Measurements from ENCODE around the gene CHDH. TPM values are rescaled to one million over a fixed set of nuclear protein-coding genes. Genes with fewer than 3 reads are reported as not detected.

The CHDH gene
- total RNA-seq, 2 experiments from 2014 or later, result 0.31 to 0.60 TPM

- intact Hi-C loops (cut with DNase I, micrococcal nuclease), result no loop called here
- H3K27ac Mint-ChIP-seq, result no peak overlapping the region
- ChIA-PET CTCF (no interaction called here), POLR2A (no interaction called here)
- no peak overlapping the region for H3K4me3 Mint-ChIP-seq
- DNase-seq (no peak), ATAC-seq (ENCODE audit: poor library complexity) (no peak)
- no peaks in the 10 kb centered on the region for H3K9me3 Mint-ChIP-seq
- TF ChIP-seq CTCF (IDR thresholded peaks at IDR 0.05), result no peak
- peaks cover 16% of the 10 kb centered on the region for H3K27me3 Mint-ChIP-seq
- H3K4me1 Mint-ChIP-seq (ENCODE audit: low read depth), result no peaks in the 10 kb centered on the region
- Histone ChIP-seq H3K27ac (ENCODE audit: low read depth in 1 of 2, low read length in 2 of 2) (no peak overlapping the region), H3K36me3 (ENCODE audit: insufficient read depth, low read length) (no peaks in the 10 kb centered on the region), H3K9me3 (ENCODE audit: control insufficient read depth in 1 of 2, insufficient read depth in 1 of 2, low read length in 2 of 2) (no peaks in the 10 kb centered on the region), H3K4me1 (ENCODE audit: insufficient read depth, low read length) (no peaks in the 10 kb centered on the region), H3K4me3 (ENCODE audit: low read length) (no peak overlapping the region), H3K27me3 (ENCODE audit: control insufficient read depth in 1 of 2, insufficient read depth in 2 of 2, low read length in 2 of 2) (no peaks in the 10 kb centered on the region)
- no peaks in the 10 kb centered on the region for H3K36me3 Mint-ChIP-seq (ENCODE audit: low read depth)
These were observed 41.3 kb downstream of the CHDH start for GRCh38 chr3:53804697-53805462.

- no peak overlapping the region for H3K27ac Mint-ChIP-seq
These were observed 42.2 kb downstream of the CHDH start for GRCh38 chr3:53803816-53804695.

More at GRCh38 chr3:53803816-53804695, 42.2 kb downstream of the CHDH start:
- intact Hi-C loops (cut with DNase I, micrococcal nuclease), result no loop called here
- DNase-seq (no peak), ATAC-seq (ENCODE audit: poor library complexity) (no peak)
- no peak overlapping the region for H3K4me3 Mint-ChIP-seq
- ChIA-PET POLR2A (no interaction called here), CTCF (no interaction called here)
- TF ChIP-seq CTCF (IDR thresholded peaks at IDR 0.05), result no peak
- Histone ChIP-seq H3K27me3 (ENCODE audit: control insufficient read depth in 1 of 2, insufficient read depth in 2 of 2, low read length in 2 of 2) (no peaks in the 10 kb centered on the region), H3K36me3 (ENCODE audit: insufficient read depth, low read length) (no peaks in the 10 kb centered on the region), H3K27ac (ENCODE audit: low read depth in 1 of 2, low read length in 2 of 2) (no peak overlapping the region), H3K9me3 (ENCODE audit: control insufficient read depth in 1 of 2, insufficient read depth in 1 of 2, low read length in 2 of 2) (no peaks in the 10 kb centered on the region), H3K4me3 (ENCODE audit: low read length) (no peak overlapping the region), H3K4me1 (ENCODE audit: insufficient read depth, low read length) (no peaks in the 10 kb centered on the region)
- no peaks in the 10 kb centered on the region for H3K36me3 Mint-ChIP-seq (ENCODE audit: low read depth)
- no peaks in the 10 kb centered on the region for H3K9me3 Mint-ChIP-seq
- peaks cover 18% of the 10 kb centered on the region for H3K27me3 Mint-ChIP-seq
- no peaks in the 10 kb centered on the region for H3K4me1 Mint-ChIP-seq (ENCODE audit: low read depth)

Data from CD4-positive, alpha-beta T cell (primary cell).